Neural cell (in vitro differentiated cells): ENCODE measurements around the gene CR1.
"Not testable (repeated sequence)": the region's sequence is repeated elsewhere in the genome, so short reads cannot be mapped to it uniquely, and the experiment has no call there.

Experiments
- EP300 ChIP-seq: fragments of 450-650 bp; conservative IDR thresholded peaks from 2 replicates; pipeline ENCODE4 v1.6.1; 2014; ENCODE audit warnings: antibody characterized with exemption, mild to moderate bottlenecking, moderate library complexity; ENCODE audit not compliant: poor library complexity, severe bottlenecking
- EZH2 ChIP-seq: fragments of 200-600, 300-800 bp; shearing (Covaris generic), sonication (generic); IDR thresholded peaks from 2 replicates; pipeline ENCODE4 v1.6.1; 2014; ENCODE audit warnings: antibody characterized with exemption, low read length, borderline replicate concordance, mild to moderate bottlenecking; ENCODE audit not compliant: insufficient read depth, poor library complexity, severe bottlenecking
- MXI1 ChIP-seq: fragments of 450-650 bp; conservative IDR thresholded peaks from 2 replicates; pipeline ENCODE4 v1.6.1; 2014; ENCODE audit warnings: antibody characterized with exemption, mild to moderate bottlenecking; ENCODE audit not compliant: poor library complexity, severe bottlenecking
- POLR2AphosphoS5 ChIP-seq: IDR thresholded peaks from 2 replicates; pipeline ENCODE4 v1.6.1; 2012
- RAD21 ChIP-seq: fragments of 450-650 bp; conservative IDR thresholded peaks from 2 replicates; pipeline ENCODE4 v1.6.1; 2014; ENCODE audit warnings: antibody characterized with exemption, mild to moderate bottlenecking, moderate library complexity
- SMC3 ChIP-seq: fragments of 450-650 bp; conservative IDR thresholded peaks from 2 replicates; pipeline ENCODE4 v1.6.1; 2014; ENCODE audit warnings: antibody characterized with exemption, mild to moderate bottlenecking, moderate library complexity; ENCODE audit not compliant: poor library complexity
- TAF1 ChIP-seq: IDR thresholded peaks from 2 replicates; pipeline ENCODE4 v1.6.1; 2012; ENCODE audit warnings: low read depth
- TF ChIP-seq, protein P1 (sequence below): fragments of 450-650 bp; IDR thresholded peaks from 2 replicates; pipeline ENCODE4 v1.5.1; 2014; ENCODE audit warnings: antibody characterized with exemption, mild to moderate bottlenecking, moderate library complexity; ENCODE audit not compliant: poor library complexity, severe bottlenecking
- TF ChIP-seq, protein P2 (sequence below): IDR thresholded peaks from 2 replicates; pipeline ENCODE4 v1.6.1; 2012; ENCODE audit warnings: borderline replicate concordance

DNA sequence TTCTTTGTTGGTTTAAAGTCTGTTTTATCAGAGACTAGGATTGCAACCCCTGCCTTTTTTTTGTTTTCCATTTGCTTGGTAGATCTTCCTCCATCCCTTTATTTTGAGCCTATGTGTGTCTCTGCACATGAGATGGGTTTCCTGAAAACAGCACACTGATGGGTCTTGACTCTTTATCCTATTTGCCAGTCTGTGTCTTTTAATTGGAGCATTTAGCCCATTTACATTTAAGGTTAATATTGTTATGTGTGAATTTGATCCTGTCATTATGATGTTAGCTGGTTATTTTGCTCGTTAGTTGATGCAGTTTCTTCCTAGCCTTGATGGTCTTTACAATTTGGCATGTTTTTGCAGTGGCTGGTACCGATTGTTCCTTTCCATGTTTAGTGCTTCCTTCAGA, 165.5 kb downstream of the CR1 start:
- TF ChIP-seq, protein P1, sequence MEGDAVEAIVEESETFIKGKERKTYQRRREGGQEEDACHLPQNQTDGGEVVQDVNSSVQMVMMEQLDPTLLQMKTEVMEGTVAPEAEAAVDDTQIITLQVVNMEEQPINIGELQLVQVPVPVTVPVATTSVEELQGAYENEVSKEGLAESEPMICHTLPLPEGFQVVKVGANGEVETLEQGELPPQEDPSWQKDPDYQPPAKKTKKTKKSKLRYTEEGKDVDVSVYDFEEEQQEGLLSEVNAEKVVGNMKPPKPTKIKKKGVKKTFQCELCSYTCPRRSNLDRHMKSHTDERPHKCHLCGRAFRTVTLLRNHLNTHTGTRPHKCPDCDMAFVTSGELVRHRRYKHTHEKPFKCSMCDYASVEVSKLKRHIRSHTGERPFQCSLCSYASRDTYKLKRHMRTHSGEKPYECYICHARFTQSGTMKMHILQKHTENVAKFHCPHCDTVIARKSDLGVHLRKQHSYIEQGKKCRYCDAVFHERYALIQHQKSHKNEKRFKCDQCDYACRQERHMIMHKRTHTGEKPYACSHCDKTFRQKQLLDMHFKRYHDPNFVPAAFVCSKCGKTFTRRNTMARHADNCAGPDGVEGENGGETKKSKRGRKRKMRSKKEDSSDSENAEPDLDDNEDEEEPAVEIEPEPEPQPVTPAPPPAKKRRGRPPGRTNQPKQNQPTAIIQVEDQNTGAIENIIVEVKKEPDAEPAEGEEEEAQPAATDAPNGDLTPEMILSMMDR: not testable (repeated sequence)
- not testable (repeated sequence) for TF ChIP-seq RAD21, POLR2AphosphoS5, EP300, TAF1, EZH2, MXI1, SMC3
- TF ChIP-seq, protein P2, sequence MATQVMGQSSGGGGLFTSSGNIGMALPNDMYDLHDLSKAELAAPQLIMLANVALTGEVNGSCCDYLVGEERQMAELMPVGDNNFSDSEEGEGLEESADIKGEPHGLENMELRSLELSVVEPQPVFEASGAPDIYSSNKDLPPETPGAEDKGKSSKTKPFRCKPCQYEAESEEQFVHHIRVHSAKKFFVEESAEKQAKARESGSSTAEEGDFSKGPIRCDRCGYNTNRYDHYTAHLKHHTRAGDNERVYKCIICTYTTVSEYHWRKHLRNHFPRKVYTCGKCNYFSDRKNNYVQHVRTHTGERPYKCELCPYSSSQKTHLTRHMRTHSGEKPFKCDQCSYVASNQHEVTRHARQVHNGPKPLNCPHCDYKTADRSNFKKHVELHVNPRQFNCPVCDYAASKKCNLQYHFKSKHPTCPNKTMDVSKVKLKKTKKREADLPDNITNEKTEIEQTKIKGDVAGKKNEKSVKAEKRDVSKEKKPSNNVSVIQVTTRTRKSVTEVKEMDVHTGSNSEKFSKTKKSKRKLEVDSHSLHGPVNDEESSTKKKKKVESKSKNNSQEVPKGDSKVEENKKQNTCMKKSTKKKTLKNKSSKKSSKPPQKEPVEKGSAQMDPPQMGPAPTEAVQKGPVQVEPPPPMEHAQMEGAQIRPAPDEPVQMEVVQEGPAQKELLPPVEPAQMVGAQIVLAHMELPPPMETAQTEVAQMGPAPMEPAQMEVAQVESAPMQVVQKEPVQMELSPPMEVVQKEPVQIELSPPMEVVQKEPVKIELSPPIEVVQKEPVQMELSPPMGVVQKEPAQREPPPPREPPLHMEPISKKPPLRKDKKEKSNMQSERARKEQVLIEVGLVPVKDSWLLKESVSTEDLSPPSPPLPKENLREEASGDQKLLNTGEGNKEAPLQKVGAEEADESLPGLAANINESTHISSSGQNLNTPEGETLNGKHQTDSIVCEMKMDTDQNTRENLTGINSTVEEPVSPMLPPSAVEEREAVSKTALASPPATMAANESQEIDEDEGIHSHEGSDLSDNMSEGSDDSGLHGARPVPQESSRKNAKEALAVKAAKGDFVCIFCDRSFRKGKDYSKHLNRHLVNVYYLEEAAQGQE: not testable (repeated sequence)
